Measurements from ENCODE around the gene CCPG1.

Gene CCPG1

GRCh38 chr15:55353025-55353424 is 55.1 kb downstream of the CCPG1 start:
- no peak for TF ChIP-seq ZFX (IDR thresholded peaks at IDR 0.05; ENCODE audit: borderline replicate concordance)
- no peak overlapping the region for H3K27ac ChIP-seq

- no peak for TF ChIP-seq ZFX (IDR thresholded peaks at IDR 0.05; ENCODE audit: borderline replicate concordance)
- TF ChIP-seq, protein P1, sequence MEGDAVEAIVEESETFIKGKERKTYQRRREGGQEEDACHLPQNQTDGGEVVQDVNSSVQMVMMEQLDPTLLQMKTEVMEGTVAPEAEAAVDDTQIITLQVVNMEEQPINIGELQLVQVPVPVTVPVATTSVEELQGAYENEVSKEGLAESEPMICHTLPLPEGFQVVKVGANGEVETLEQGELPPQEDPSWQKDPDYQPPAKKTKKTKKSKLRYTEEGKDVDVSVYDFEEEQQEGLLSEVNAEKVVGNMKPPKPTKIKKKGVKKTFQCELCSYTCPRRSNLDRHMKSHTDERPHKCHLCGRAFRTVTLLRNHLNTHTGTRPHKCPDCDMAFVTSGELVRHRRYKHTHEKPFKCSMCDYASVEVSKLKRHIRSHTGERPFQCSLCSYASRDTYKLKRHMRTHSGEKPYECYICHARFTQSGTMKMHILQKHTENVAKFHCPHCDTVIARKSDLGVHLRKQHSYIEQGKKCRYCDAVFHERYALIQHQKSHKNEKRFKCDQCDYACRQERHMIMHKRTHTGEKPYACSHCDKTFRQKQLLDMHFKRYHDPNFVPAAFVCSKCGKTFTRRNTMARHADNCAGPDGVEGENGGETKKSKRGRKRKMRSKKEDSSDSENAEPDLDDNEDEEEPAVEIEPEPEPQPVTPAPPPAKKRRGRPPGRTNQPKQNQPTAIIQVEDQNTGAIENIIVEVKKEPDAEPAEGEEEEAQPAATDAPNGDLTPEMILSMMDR (IDR thresholded peaks at IDR 0.05), result no peak
Measured at GRCh38 chr15:55349282-55349681, 58.9 kb downstream of the CCPG1 start.

GRCh38 chr15:55348281-55348778 is 59.8 kb downstream of the CCPG1 start:
- TF ChIP-seq ZFX (IDR thresholded peaks at IDR 0.05; ENCODE audit: borderline replicate concordance), result no peak
- TF ChIP-seq, protein P1 (IDR thresholded peaks at IDR 0.05), result no peak
- no peak overlapping the region for H3K27ac ChIP-seq

More at GRCh38 chr15:55349282-55349681, 58.9 kb downstream of the CCPG1 start:
- no peak overlapping the region for H3K27ac ChIP-seq

GRCh38 chr15:55344206-55344605 is 64.0 kb downstream of the CCPG1 start:
- TF ChIP-seq, protein P1 (IDR thresholded peaks at IDR 0.05), result no peak
- TF ChIP-seq ZFX (IDR thresholded peaks at IDR 0.05; ENCODE audit: borderline replicate concordance), result no peak
- no peak overlapping the region for H3K27ac ChIP-seq

- TF ChIP-seq ZFX (IDR thresholded peaks at IDR 0.05; ENCODE audit: borderline replicate concordance), result no peak
- TF ChIP-seq, protein P1 (IDR thresholded peaks at IDR 0.05), result no peak
- no peak overlapping the region for H3K27ac ChIP-seq
Measured at GRCh38 chr15:55343168-55343567, 65.0 kb downstream of the CCPG1 start.

- H3K27ac ChIP-seq, result no peak overlapping the region
Measured at GRCh38 chr15:55337160-55337559, 71.0 kb downstream of the CCPG1 start.

DNA sequence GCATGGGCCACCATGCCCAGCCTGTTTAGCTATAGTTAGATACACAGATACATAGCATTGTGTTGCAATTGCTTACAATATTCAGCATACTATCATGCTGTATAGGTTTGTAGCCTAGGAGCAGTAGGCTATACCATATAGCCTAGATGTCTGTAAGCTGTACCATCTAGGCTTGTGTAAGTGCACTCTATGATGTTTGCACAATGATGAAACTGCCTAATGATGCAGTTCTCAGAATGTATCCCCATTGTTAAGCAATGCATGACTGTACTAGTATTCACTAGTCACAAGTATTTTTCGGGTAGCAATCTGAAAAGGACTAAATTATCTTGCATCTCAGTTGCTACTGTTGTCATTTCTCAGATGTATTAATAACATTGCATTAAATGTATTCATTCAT is 73.2 kb downstream of the CCPG1 start:
- TF ChIP-seq ZFX (IDR thresholded peaks at IDR 0.05; ENCODE audit: borderline replicate concordance), result no peak
- TF ChIP-seq, protein P1 (IDR thresholded peaks at IDR 0.05), result no peak

More at GRCh38 chr15:55337160-55337559, 71.0 kb downstream of the CCPG1 start:
- TF ChIP-seq, protein P1 (IDR thresholded peaks at IDR 0.05), result no peak
- no peak for TF ChIP-seq ZFX (IDR thresholded peaks at IDR 0.05; ENCODE audit: borderline replicate concordance)

GRCh38 chr15:55334371-55334770 is 73.8 kb downstream of the CCPG1 start:
- TF ChIP-seq, protein P1 (IDR thresholded peaks at IDR 0.05), result no peak
- no peak for TF ChIP-seq ZFX (IDR thresholded peaks at IDR 0.05; ENCODE audit: borderline replicate concordance)
- H3K27ac ChIP-seq, result no peak overlapping the region

More for the DNA sequence above, 73.2 kb downstream of the CCPG1 start:
- H3K27ac ChIP-seq, result no peak overlapping the region
